ENCODE results near the gene CLTB. TPM values are rescaled to one million over a fixed set of nuclear protein-coding genes. Genes with fewer than 3 reads are reported as not detected.
A peak's percentile ranks its signal among the peaks of the same experiment; 100 is the strongest.

The CLTB gene
- total and polyA plus RNA-seq, 2 of the 13 experiments (the other 11 are each of a cell fraction or from before 2014, with no cell fraction given), result 23.3 to 33.8 TPM

- no peak for TF ChIP-seq GATA4 (IDR thresholded peaks at IDR 0.05; ENCODE audit: borderline replicate concordance, low read depth)
- TF ChIP-seq MBD4 (IDR thresholded peaks at IDR 0.05; ENCODE audit: borderline replicate concordance, low read length), result no peak
- TF ChIP-seq POGK (CRISPR knock-in tag; conservative IDR thresholded peaks at IDR 0.05), result no peak
- no peak for TF ChIP-seq ZSCAN12 (CRISPR knock-in tag; IDR thresholded peaks at IDR 0.05)
- peak; percentile 39; the same call in 1 of the 2 replicates for TF ChIP-seq YEATS4 (CRISPR knock-in tag; IDR thresholded peaks at IDR 0.05; ENCODE audit: borderline replicate concordance)
- TF ChIP-seq RFX3 (CRISPR knock-in tag; IDR thresholded peaks at IDR 0.05), result no peak
- 0 out of 2 replicates have a peak, but pooled peaks have one; percentile 25 for TF ChIP-seq NFKB2 (CRISPR knock-in tag; IDR thresholded peaks at IDR 0.05; ENCODE audit: borderline replicate concordance)
- TF ChIP-seq TFDP1 (CRISPR knock-in tag; IDR thresholded peaks at IDR 0.05; ENCODE audit: borderline replicate concordance), result no peak
- TF ChIP-seq GABPB1 (CRISPR knock-in tag; IDR thresholded peaks at IDR 0.05), result peak; percentile 32; the same call in 1 of the 2 replicates
- TF ChIP-seq ARID4A (CRISPR knock-in tag; IDR thresholded peaks at IDR 0.05; ENCODE audit: borderline replicate concordance), result 0 out of 2 replicates have a peak, but pooled peaks have one; percentile 23
- TF ChIP-seq ARNT2 (CRISPR knock-in tag; IDR thresholded peaks at IDR 0.05; ENCODE audit: low read depth), result no peak
- TF ChIP-seq RFXAP (CRISPR knock-in tag; IDR thresholded peaks at IDR 0.05; ENCODE audit: borderline replicate concordance), result no peak
- TF ChIP-seq ZNF124 (CRISPR knock-in tag; IDR thresholded peaks at IDR 0.05), result no peak
- peak; percentile 82; the same call in 1 of the 2 replicates for TF ChIP-seq ZNF329 (CRISPR knock-in tag; IDR thresholded peaks at IDR 0.05; ENCODE audit: low read depth)
- TF ChIP-seq ZNF441 (CRISPR knock-in tag; IDR thresholded peaks at IDR 0.05; ENCODE audit: borderline replicate concordance), result no peak
- TF ChIP-seq IKZF1 (IDR thresholded peaks at IDR 0.05), result no peak
- TF ChIP-seq MAFG (CRISPR knock-in tag; IDR thresholded peaks at IDR 0.05), result no peak
- TF ChIP-seq SMYD3 (CRISPR knock-in tag; IDR thresholded peaks at IDR 0.05), result no peak
- 0 out of 2 replicates have a peak, but pooled peaks have one; percentile 6 for TF ChIP-seq MAX (IDR thresholded peaks at IDR 0.05)
- TF ChIP-seq ZNF143 (CRISPR knock-in tag; IDR thresholded peaks at IDR 0.05), result peak; percentile 74
- no peak for TF ChIP-seq ZNF780A (CRISPR knock-in tag; IDR thresholded peaks at IDR 0.05)
- no peak for TF ChIP-seq NFE2L2 (IDR thresholded peaks at IDR 0.05; ENCODE audit: low read length)
Measured at GRCh38 chr5:176365351-176366231, 50.7 kb downstream of the CLTB start, which contains the start of gene ARL10 (continued).

Data from HepG2 (cell line).